ENCODE results near the gene MS4A10.

DNA sequence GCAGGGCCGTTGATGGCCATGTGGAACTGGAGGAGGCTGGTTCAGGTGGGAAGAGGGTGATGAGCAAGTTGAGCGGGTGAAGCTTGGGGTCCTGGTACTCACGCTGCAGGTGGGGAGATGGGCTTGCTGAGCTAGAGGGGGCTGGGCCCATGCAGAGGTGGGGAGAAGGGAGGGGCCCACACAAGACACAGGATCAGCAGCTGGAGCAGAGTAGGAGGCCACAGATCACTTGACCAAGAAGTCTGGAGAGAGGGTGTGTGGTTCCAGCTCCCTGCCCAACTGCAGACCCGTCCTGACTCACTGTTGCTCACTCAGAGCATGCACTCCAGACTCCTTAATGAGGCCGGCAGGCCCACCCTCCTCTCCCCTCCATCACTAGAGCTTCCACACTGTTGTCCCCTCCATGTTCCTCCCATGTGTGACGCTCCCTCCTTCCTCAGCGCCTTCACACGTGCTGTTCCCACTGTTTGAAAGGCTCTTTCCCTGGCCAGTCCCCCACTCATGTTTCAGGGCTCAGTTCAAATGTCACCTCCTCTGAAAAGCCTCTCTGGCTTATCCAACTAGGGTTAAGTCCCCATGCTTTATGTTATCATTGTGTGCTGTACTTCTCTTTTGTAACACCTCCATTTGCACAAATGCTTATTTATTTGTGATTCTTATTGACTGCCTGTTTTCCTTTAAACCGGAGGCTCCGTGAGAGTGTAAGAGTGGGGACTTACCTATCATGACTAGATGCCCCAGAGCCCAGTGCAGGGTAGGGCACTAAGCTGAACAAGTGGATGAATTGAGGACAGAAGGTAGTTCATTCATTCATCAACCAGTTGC lies 59.1 kb downstream of the MS4A10 start:
- TF ChIP-seq, protein P1, sequence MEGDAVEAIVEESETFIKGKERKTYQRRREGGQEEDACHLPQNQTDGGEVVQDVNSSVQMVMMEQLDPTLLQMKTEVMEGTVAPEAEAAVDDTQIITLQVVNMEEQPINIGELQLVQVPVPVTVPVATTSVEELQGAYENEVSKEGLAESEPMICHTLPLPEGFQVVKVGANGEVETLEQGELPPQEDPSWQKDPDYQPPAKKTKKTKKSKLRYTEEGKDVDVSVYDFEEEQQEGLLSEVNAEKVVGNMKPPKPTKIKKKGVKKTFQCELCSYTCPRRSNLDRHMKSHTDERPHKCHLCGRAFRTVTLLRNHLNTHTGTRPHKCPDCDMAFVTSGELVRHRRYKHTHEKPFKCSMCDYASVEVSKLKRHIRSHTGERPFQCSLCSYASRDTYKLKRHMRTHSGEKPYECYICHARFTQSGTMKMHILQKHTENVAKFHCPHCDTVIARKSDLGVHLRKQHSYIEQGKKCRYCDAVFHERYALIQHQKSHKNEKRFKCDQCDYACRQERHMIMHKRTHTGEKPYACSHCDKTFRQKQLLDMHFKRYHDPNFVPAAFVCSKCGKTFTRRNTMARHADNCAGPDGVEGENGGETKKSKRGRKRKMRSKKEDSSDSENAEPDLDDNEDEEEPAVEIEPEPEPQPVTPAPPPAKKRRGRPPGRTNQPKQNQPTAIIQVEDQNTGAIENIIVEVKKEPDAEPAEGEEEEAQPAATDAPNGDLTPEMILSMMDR (optimal IDR thresholded peaks at IDR 0.05 in 1 of 3, IDR thresholded peaks at IDR 0.05 in 1 of 3, conservative IDR thresholded peaks at IDR 0.05 in 1 of 3; ENCODE audit: extremely low read depth in 1 of 3, insufficient read depth in 2 of 3, low read length in 3 of 3), result no peak
- no peak for TF ChIP-seq EZH2 (IDR thresholded peaks at IDR 0.05; ENCODE audit: low read length)
